Vagina (tissue), 2 donors: ENCODE data around the gene SERPINC1. TPM values are rescaled to one million over a fixed set of nuclear protein-coding genes. Genes with fewer than 3 reads are reported as not detected.
"Not testable (repeated sequence)": the region's sequence is repeated elsewhere in the genome, so short reads cannot be mapped to it uniquely, and the experiment has no call there.

Experiments
- DNase-seq, 2 donors: peaks; one replicate each; pipeline ENCODE4 v3.0.0-alpha.2; 2017; ENCODE audit errors: extremely low spot score in 2 of 2
- H3K27ac ChIP-seq: fragments of 200-600 bp; sonication (generic); one replicate; pipeline ENCODE4 v1.5.1; 2019
- H3K27me3 ChIP-seq: fragments of 200-600 bp; sonication (generic); one replicate; pipeline ENCODE4 v1.5.1; 2019
- H3K36me3 ChIP-seq, 2 donors: fragments of 200-600 bp; sonication (generic); one replicate each; pipeline ENCODE4 v1.5.1; 2017 to 2019
- H3K4me1 ChIP-seq: fragments of 200-600 bp; sonication (generic); one replicate; pipeline ENCODE4 v1.5.1; 2019
- H3K4me3 ChIP-seq, 2 donors: fragments of 200-600 bp; sonication (generic); 1 replicate in 1 of 2; 2 replicates in 1 of 2; pipeline ENCODE4 v1.5.1; 2016 to 2019
- H3K9me3 ChIP-seq: fragments of 200-600 bp; sonication (generic); one replicate; pipeline ENCODE4 v1.5.1; 2019
- CTCF ChIP-seq, 3 experiments: fragments of 450-650 bp in 2 of 3; fragments of 200-600 bp in 1 of 3; sonication (generic) in 1 of 3; IDR thresholded peaks; one replicate each; pipeline ENCODE4 v1.5.1; 2017 to 2019; ENCODE audit warnings: antibody characterized with exemption in 3 of 3, mild to moderate bottlenecking in 2 of 3, moderate library complexity in 2 of 3
- POLR2A ChIP-seq, 2 donors: fragments of 450-650 bp; IDR thresholded peaks; one replicate each; pipeline ENCODE4 v1.6.1; 2017; ENCODE audit warnings: antibody characterized with exemption in 2 of 2, mild to moderate bottlenecking in 2 of 2, moderate library complexity in 2 of 2
- POLR2AphosphoS5 ChIP-seq, 2 donors: sonication (generic); formaldehyde crosslinking; IDR thresholded peaks; one replicate each; pipeline ENCODE4 v1.9.0; 2017; ENCODE audit warnings: antibody characterized with exemption in 2 of 2, mild to moderate bottlenecking in 2 of 2, low read depth in 1 of 2; ENCODE audit not compliant: insufficient read depth in 1 of 2
- intact Hi-C: fragments of 100-400 bp; cut with DNase I; formaldehyde crosslinking; loops from one replicate; pipeline ENCODE4 v1.15.1; 2023
- total RNA-seq: library from RNA; depleted of rRNA; stranded (reverse); fragments of >200 nt; gene quantifications from one replicate; pipeline ENCODE4 v1.2.3, GENCODE V29; 2016

SERPINC1 gene
- total RNA-seq, 1 donor from 2014 or later, result not detected

DNA sequence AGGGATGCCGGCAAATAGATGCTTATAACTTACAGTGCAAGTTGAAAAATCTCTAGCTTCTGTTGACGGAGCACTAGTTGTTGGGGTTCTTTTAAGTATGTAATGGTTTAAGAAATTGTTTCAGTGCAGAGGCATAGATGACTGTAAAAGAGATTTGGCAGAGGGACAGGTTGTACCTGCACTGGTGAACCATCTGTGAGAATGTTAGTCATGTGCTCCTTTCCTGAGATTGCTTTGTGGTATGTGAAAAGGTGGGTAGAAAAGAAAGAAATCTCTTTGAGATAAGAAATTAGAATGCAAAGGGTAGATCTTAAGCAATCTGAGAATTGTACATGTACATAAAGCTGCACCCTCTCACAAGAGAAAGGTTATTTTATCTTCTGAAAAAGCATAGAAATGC is 29.5 kb downstream of the SERPINC1 start:
- Histone ChIP-seq H3K27me3 (no peaks in the 10 kb centered on the region), H3K4me3 (no peak overlapping the region), H3K36me3 (peaks cover 0 to 16% of the 10 kb centered on the region in 2 donors), H3K9me3 (no peaks in the 10 kb centered on the region), H3K4me1 (no peaks in the 10 kb centered on the region), H3K27ac (no peak overlapping the region)
- no peak for TF ChIP-seq POLR2AphosphoS5 (IDR thresholded peaks at IDR 0.05; ENCODE audit: insufficient read depth in 1 of 2, low read depth in 1 of 2)
- TF ChIP-seq POLR2A (IDR thresholded peaks at IDR 0.05), result no peak
- TF ChIP-seq CTCF (IDR thresholded peaks at IDR 0.05), result no peak
- intact Hi-C loops, result no loop called here
- no peak for DNase-seq

- intact Hi-C loops, result no loop called here
- Histone ChIP-seq H3K27ac (no peak overlapping the region), H3K4me1 (no peaks in the 10 kb centered on the region), H3K36me3 (peaks cover 0 to 16% of the 10 kb centered on the region in 2 donors), H3K27me3 (no peaks in the 10 kb centered on the region), H3K9me3 (no peaks in the 10 kb centered on the region), H3K4me3 (no peak overlapping the region)
- TF ChIP-seq POLR2A (IDR thresholded peaks at IDR 0.05) (no peak), CTCF (IDR thresholded peaks at IDR 0.05) (no peak), POLR2AphosphoS5 (IDR thresholded peaks at IDR 0.05; ENCODE audit: insufficient read depth in 1 of 2, low read depth in 1 of 2) (no peak)
- no peak for DNase-seq
Measured at GRCh38 chr1:173886746-173887611, 30.1 kb downstream of the SERPINC1 start.

DNA sequence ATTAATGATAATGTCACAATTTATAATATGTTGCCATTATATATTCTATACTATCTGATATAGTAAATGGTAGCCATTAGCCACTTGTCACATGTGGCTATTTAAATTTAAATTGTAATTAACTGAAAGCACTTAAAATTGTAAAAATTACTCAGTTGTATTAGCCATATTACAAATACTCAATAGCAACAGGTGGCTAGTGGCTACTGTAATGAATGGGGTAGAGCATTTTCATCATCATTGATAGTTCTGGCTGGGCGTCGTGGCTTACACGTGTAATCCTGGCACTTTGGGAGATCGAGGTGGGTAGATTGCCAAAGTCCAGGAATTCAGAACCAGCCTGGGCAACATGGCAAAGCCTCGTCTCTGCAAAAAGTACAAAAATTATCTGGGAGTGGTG is 32.4 kb downstream of the SERPINC1 start:
- no peaks in the 10 kb centered on the region for H3K4me1 ChIP-seq
- H3K4me3 ChIP-seq, result no peak overlapping the region
- H3K27ac ChIP-seq, result no peak overlapping the region
- TF ChIP-seq CTCF (IDR thresholded peaks at IDR 0.05) (no peak), POLR2AphosphoS5 (IDR thresholded peaks at IDR 0.05; ENCODE audit: insufficient read depth in 1 of 2, low read depth in 1 of 2) (no peak), POLR2A (IDR thresholded peaks at IDR 0.05) (no peak)
- intact Hi-C loops, result no loop called here
- no peaks in the 10 kb centered on the region for H3K9me3 ChIP-seq
- DNase-seq, result no peak
- H3K27me3 ChIP-seq, result no peaks in the 10 kb centered on the region
- peaks cover 3 to 16% of the 10 kb centered on the region in 2 donors for H3K36me3 ChIP-seq

DNA sequence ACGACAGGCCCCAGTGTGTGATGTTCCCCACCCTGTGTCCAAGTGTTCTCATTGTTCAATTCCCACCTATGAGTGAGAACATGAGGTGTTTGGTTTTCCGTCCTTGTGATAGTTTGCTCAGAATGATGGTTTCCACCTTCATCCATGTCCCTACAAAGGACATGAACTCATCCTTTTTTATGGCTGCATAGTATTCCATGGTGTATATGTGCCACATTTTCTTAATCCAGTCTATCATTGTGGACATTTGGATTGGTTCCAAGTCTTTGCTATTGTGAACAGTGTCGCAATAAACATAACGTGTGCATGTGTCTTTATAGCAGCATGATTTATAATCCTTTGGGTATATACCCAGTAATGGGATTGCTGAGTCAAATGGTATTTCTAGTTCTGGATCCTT is 36.0 kb downstream of the SERPINC1 start:
- H3K27ac ChIP-seq, intact Hi-C loops, H3K27me3 ChIP-seq, H3K9me3 ChIP-seq, H3K4me1 ChIP-seq, DNase-seq, H3K4me3 ChIP-seq: not testable (repeated sequence)
- H3K36me3 ChIP-seq, result peaks cover 3 to 23% of the 10 kb centered on the region in 2 donors

- Histone ChIP-seq H3K36me3 (peaks cover 3 to 25% of the 10 kb centered on the region in 2 donors), H3K4me3 (no peak overlapping the region), H3K4me1 (no peaks in the 10 kb centered on the region), H3K27ac (no peak overlapping the region), H3K9me3 (no peaks in the 10 kb centered on the region), H3K27me3 (no peaks in the 10 kb centered on the region)
- intact Hi-C loops, result no loop called here
- TF ChIP-seq POLR2AphosphoS5 (IDR thresholded peaks at IDR 0.05; ENCODE audit: insufficient read depth in 1 of 2, low read depth in 1 of 2) (no peak), POLR2A (IDR thresholded peaks at IDR 0.05) (no peak), CTCF (IDR thresholded peaks at IDR 0.05) (no peak)
- DNase-seq, result no peak
Measured at GRCh38 chr1:173878251-173878650, 38.9 kb downstream of the SERPINC1 start.
